Measurements from ENCODE around the gene MCM10. TPM values are rescaled to one million over a fixed set of nuclear protein-coding genes. Genes with fewer than 3 reads are reported as not detected.

Gene MCM10
- total and polyA plus RNA-seq, 9 of the 15 experiments (the other 6 are each of a cell fraction or from before 2014, with no cell fraction given): 10.4 to 68.1 (median 48.0) TPM

GRCh38 chr10:13219685-13220670 lies 58.6 kb downstream of the MCM10 start (continued):
- TF ChIP-seq CTCF (IDR thresholded peaks at IDR 0.05 in 2 of 3, conservative IDR thresholded peaks at IDR 0.05 in 1 of 3; ENCODE audit: insufficient read depth in 2 of 3, low read depth in 1 of 3, low read length in 3 of 3) (peak; percentile 66 to 75 (median 70)), ZNF408 (CRISPR knock-in tag; IDR thresholded peaks at IDR 0.05; ENCODE audit: low read depth) (no peak), RBM17 (IDR thresholded peaks at IDR 0.05; ENCODE audit: borderline replicate concordance, low read depth, low read length) (no peak), CTBP1 (IDR thresholded peaks at IDR 0.05; ENCODE audit: borderline replicate concordance) (peak; percentile 47; the same call in 1 of the 2 replicates), TARDBP (IDR thresholded peaks at IDR 0.05) (no peak), REST (IDR thresholded peaks at IDR 0.05; ENCODE audit: borderline replicate concordance) (peak; percentile 51; the same call in 1 of the 2 replicates), REST (CRISPR knock-in tag; IDR thresholded peaks at IDR 0.05; ENCODE audit: low read depth) (no peak), TFAP4 (CRISPR knock-in tag; IDR thresholded peaks at IDR 0.05; ENCODE audit: borderline replicate concordance) (peak; percentile 28; the same call in 1 of the 2 replicates), MEIS2 (IDR thresholded peaks at IDR 0.05; ENCODE audit: partially characterized antibody) (no peak), NR2C2 (CRISPR knock-in tag; IDR thresholded peaks at IDR 0.05) (no peak), NR2C2 (tag; IDR thresholded peaks at IDR 0.05) (no peak), RFX7 (CRISPR knock-in tag; IDR thresholded peaks at IDR 0.05) (no peak), SREBF1 (IDR thresholded peaks at IDR 0.05; ENCODE audit: borderline replicate concordance, low read depth, low read length) (no peak), ZNF232 (CRISPR knock-in tag; IDR thresholded peaks at IDR 0.05) (no peak)

Data from K562 (cell line).